Activated naive CD8-positive, alpha-beta T cell (primary cell): ENCODE results near the gene KCTD5.

Source experiments
- H3K27ac Mint-ChIP-seq: one replicate; pipeline ENCODE4 v1.8.0; 2021; ENCODE audit warnings: mixed read lengths
- H3K27me3 Mint-ChIP-seq: one replicate; pipeline ENCODE4 v1.8.0; 2021; ENCODE audit warnings: mixed read lengths
- H3K36me3 Mint-ChIP-seq: one replicate; pipeline ENCODE4 v1.8.0; 2021; ENCODE audit warnings: mixed read lengths
- H3K4me1 Mint-ChIP-seq: one replicate; pipeline ENCODE4 v1.8.0; 2021; ENCODE audit warnings: low read depth, mixed read lengths
- H3K4me3 Mint-ChIP-seq: one replicate; pipeline ENCODE4 v1.8.0; 2021; ENCODE audit warnings: mild to moderate bottlenecking, mixed read lengths
- H3K9me3 Mint-ChIP-seq: one replicate; pipeline ENCODE4 v1.8.0; 2021; ENCODE audit warnings: low read depth, mixed read lengths

The KCTD5 gene

DNA sequence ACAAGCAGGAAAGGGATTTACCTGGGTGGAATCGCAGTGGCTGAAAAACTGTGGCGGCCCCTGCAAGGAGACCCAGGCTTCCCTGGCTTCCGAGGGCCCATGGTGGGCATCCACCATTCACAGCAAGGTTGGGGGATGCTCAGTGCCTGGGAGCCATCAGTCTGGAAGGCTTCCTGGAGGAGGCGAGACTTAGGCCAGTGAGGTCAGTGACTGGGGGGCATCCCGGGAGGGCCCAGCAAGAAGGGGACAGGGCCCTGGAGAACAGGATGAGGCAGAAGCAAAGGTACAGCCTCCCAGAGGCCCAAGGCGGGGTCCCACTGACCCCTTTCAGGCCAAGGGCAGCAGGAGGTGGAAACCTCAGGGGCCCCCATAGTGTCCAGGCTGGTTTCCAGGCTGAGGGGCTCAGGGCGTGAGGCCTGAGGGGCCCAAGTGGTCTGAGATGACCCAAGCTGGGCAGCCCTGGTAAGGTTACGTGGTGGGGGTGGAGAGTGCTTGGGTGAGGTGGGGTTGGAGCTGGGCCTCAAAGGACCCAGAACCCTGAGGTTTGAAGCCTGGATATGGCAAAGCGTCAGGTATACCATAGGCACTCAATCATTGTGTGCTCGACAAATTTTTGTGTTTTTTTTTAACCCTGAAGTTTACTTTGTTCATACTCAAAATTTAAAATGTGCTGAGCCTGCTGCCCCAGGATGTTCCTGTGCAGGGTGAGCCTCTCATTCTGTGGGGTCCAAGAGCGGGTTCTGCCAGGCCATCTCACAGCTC, 54.3 kb downstream of the KCTD5 start:
- H3K4me1 Mint-ChIP-seq, result no peaks in the 10 kb centered on the region
- no peaks in the 10 kb centered on the region for H3K36me3 Mint-ChIP-seq
- H3K9me3 Mint-ChIP-seq, result no peaks in the 10 kb centered on the region

DNA sequence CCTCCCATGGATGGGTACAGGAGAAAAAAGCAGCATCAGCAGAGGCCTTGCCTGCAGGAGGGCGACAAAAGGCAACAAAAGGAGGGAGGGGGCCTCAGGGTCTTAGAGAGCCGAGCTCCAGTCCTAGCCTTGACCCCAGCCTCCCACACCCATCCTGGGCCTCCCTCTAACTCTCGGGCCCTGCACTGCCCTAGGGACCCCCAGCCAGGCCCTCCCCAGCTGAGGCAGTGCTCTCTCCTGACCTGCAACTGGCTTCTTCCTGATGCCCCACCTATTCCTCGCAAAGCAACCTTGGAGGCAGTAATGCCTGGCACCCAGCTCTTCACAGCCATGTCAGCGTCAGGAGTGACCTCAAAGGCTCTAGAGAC, 54.9 kb downstream of the KCTD5 start:
- no peak overlapping the region for H3K27ac Mint-ChIP-seq
- H3K4me1 Mint-ChIP-seq, result no peaks in the 10 kb centered on the region
- H3K9me3 Mint-ChIP-seq, result no peaks in the 10 kb centered on the region
- H3K4me3 Mint-ChIP-seq, result no peak overlapping the region
- no peaks in the 10 kb centered on the region for H3K27me3 Mint-ChIP-seq
- no peaks in the 10 kb centered on the region for H3K36me3 Mint-ChIP-seq

More for the DNA sequence above, 54.3 kb downstream of the KCTD5 start:
- Mint-ChIP-seq H3K27me3 (no peaks in the 10 kb centered on the region), H3K27ac (no peak overlapping the region), H3K4me3 (no peak overlapping the region)

DNA sequence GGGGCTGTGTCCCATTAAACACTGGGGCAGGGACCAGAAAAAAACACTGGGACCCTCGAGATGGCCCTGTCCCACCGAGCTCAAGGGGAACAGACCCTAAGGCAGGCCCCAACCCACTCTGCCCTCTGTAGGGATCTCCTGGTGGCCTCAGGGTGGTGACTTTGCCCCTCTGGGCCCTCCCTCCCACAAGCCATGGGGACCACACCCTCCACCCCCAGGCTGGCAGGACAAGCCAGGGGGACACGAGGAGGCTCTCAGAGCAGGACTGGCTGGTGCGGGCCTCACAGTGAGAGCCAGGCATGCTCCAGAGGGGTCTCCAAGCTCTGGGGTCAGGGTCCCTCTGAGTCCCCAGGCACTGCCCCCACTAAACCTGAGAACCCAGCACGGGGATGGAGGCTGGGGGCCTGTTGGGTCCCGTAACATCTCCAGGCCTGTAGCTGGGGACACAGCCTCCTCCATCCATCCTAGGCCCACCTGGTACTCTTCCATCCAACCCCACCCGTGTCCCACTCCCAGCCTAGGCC, 55.6 kb downstream of the KCTD5 start:
- Mint-ChIP-seq H3K4me1 (no peaks in the 10 kb centered on the region), H3K36me3 (no peaks in the 10 kb centered on the region), H3K27me3 (no peaks in the 10 kb centered on the region), H3K27ac (no peak overlapping the region), H3K4me3 (no peak overlapping the region), H3K9me3 (no peaks in the 10 kb centered on the region)

DNA sequence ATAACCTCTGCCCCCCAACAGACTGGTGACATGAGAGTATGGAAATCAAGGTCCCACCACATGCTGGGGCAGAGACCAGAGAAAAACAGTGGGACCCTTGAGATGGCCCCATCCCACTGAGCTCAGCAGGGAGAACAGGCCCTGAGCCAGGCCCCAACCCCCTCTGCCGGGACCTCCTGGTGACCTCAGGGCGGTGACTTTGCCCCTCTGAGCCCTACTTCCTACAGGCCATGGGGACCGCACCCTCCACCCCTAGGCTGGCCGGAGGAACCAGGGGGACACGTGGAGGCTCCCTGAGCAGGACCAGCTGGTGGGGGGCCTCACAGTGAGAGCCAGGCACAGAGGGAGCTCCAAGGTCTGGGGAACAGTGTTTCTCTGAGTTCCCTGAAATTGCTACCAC, 56.3 kb downstream of the KCTD5 start:
- no peaks in the 10 kb centered on the region for H3K27me3 Mint-ChIP-seq
- no peaks in the 10 kb centered on the region for H3K36me3 Mint-ChIP-seq
- no peaks in the 10 kb centered on the region for H3K9me3 Mint-ChIP-seq
- no peaks in the 10 kb centered on the region for H3K4me1 Mint-ChIP-seq
- no peak overlapping the region for H3K4me3 Mint-ChIP-seq
- H3K27ac Mint-ChIP-seq, result no peak overlapping the region

DNA sequence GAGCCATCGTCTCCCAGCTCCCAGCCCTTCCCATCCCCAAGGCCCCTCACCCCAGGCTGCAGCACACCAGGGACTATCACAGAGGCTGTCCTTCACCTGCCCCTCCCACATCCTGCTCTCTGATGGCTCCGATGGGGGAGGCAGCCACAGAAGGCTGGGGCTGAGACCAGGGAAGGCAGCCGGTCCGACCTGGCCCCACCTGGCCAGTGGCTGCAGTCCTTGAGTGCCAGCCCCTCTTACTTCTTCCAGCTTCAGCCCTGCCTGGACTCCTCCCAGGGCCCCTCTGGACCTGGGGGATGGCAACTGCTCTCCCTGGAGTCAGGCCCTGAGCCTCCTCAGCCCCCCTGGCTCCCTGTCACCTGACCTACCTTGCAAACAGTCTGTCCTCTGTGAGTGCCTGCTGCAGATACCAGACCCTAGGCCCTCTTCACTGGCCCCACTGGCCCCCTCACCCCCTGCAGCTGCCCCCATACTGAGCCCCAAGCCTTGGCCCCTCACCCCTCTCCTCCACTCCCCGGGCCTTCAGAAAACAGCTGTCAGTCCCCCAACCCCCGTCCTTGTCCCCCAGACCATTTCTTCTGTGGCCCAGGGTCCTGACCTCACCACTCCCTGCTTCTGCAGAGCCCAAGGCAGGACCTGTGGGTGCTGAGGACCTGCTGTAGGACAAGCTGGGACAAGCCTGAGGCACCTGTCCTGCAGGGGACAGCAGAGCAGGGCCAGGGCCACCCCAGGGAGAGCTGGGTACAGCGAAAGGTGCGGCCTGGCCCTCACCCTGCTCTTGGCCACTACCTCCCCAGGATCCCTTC, 57.5 kb downstream of the KCTD5 start:
- H3K4me1 Mint-ChIP-seq, result no peaks in the 10 kb centered on the region
- H3K36me3 Mint-ChIP-seq, result no peaks in the 10 kb centered on the region
- no peak overlapping the region for H3K4me3 Mint-ChIP-seq
- H3K9me3 Mint-ChIP-seq, result no peaks in the 10 kb centered on the region
- no peaks in the 10 kb centered on the region for H3K27me3 Mint-ChIP-seq
- no peak overlapping the region for H3K27ac Mint-ChIP-seq

DNA sequence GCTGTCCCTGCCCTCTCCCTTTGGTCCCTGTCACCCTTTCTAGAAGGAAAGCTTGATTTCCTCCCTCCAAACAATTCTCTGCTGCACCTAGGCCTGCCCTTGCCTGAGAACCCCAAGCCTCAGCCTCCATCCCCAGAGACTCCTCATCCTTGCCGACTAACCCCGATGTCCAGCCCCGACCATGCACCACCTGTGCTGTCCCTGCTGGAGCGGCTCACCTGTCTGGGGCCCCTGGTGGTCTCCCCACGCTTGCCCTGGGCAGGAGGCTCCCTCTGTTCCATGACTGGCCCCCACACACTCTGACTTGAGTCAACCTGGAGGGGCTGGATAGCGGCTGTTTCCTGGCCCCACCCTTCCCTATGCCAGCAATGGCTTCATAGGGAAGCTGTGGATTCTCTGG, 58.2 kb downstream of the KCTD5 start:
- Mint-ChIP-seq H3K27ac (no peak overlapping the region), H3K36me3 (no peaks in the 10 kb centered on the region), H3K9me3 (no peaks in the 10 kb centered on the region), H3K4me1 (no peaks in the 10 kb centered on the region), H3K27me3 (no peaks in the 10 kb centered on the region), H3K4me3 (no peak overlapping the region)

DNA sequence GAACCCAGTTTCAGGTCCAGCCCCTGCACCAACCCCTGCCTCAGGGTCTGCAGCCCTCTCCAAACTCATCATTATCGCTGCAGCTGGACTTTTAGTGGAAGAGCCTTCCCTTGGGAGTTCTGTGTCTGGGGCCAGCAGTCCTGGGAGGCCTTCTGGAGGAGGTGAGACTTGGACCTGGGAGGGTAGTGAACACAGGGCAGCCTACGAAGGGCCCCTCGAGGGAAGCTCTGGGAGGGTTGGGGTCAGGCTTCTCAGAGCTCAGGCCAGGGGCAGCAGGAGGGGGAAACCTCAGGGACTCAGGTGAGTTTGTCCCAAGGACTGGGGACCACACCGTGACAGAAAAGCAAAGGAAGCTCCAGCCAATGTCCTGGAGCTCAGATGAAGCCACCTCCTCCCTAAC, 58.8 kb downstream of the KCTD5 start:
- no peak overlapping the region for H3K27ac Mint-ChIP-seq
- no peaks in the 10 kb centered on the region for H3K4me1 Mint-ChIP-seq
- H3K36me3 Mint-ChIP-seq, result no peaks in the 10 kb centered on the region

DNA sequence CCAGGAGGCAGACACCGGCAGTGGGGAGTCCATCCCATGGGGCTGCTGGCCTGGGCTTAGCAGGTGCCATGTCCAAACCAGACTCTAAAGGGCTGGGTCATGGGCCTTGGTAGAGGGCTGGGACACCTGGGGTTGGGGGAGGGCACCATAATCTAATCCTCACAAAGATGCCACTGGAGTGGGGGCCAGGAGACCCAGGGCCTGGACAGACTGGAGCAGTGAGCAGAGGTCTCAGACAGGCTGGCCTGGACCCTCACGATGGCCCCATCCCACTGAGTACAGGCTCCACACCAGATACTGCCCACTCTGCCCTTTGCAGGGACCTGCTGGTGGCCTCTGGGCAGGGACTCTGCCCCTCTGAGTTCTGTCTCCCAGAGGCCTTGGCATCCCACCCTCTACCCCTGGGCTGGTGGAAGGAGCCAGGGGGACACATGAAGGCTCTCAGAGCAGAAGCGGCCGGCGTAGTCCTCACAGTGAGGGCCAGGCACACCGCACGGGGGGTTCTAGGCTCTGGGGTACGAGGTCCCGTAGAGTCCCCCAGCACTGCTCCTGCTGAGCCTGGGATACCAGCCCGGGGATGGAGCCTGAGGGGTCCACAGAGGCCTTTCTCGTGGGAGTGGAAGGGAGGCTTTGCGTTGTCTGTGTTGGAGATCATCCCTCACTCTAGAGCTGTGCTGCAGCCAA, 60.1 kb downstream of the KCTD5 start:
- no peaks in the 10 kb centered on the region for H3K27me3 Mint-ChIP-seq
- no peaks in the 10 kb centered on the region for H3K9me3 Mint-ChIP-seq
- no peaks in the 10 kb centered on the region for H3K4me1 Mint-ChIP-seq
- H3K4me3 Mint-ChIP-seq, result no peak overlapping the region
- no peaks in the 10 kb centered on the region for H3K36me3 Mint-ChIP-seq
- no peak overlapping the region for H3K27ac Mint-ChIP-seq

More for the DNA sequence above, 58.8 kb downstream of the KCTD5 start:
- H3K4me3 Mint-ChIP-seq, result no peak overlapping the region
- H3K9me3 Mint-ChIP-seq, result no peaks in the 10 kb centered on the region
- no peaks in the 10 kb centered on the region for H3K27me3 Mint-ChIP-seq

DNA sequence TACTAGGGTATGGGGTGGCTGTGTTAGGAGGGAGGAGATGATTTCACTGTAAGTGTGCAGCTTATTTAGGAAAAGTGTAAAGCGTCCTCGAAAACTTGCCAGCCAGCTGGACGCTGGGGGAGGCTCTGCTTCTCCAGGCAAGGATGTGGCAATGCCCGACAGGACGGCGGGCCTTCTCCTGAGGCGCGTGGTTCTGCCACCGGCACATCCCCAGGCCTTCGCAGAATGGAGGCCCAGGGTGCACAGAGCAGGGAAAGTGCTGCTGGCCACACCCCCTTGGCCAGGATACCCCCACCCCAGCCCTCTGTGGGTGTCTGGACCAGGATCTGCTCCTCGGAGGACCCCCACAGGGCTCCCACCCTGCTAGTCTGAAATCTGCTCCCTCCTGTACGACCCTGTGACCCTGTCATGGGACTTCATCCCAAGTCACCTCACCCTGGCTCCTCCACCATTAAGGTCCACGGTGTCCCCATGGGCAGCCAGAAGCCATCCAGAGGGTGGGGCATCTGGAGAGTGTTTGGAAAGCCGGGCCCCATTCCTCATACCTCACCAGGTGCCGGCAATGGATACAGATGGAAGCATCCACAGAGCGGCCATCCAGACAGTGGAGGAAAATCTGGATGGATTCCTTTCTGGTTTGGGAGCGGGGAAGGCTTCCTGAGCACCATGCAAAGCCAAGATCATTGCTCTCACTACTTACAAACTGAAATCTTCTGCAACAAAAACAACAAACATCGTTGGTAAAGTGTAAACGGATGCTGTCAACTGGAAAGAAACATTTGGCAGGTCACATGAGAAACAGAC, 60.9 kb downstream of the KCTD5 start:
- Mint-ChIP-seq H3K36me3 (no peaks in the 10 kb centered on the region), H3K4me1 (no peaks in the 10 kb centered on the region), H3K27ac (no peak overlapping the region), H3K9me3 (no peaks in the 10 kb centered on the region), H3K4me3 (no peak overlapping the region), H3K27me3 (no peaks in the 10 kb centered on the region)

DNA sequence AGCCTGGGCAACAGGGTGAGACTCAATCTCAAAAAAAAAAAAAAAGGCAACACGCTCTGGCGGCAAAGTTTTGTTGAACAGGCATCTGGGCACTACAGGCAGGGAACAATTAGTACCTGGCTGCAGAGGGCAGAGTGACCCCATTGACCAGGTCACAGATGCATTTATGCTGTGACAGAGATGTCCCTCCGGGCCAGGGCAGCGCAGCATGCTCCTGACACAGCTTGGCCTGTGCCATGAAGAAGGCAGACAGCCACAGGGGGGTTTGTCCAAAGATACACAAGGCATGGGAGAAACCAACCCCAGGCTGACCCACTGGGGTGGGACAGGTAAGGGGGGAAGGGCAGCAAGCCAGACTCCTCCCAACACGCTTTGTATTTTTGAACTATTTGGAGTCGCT, 62.4 kb downstream of the KCTD5 start:
- H3K27ac Mint-ChIP-seq, result no peak overlapping the region
- H3K27me3 Mint-ChIP-seq, result no peaks in the 10 kb centered on the region
- H3K4me3 Mint-ChIP-seq, result no peak overlapping the region
- H3K9me3 Mint-ChIP-seq, result no peaks in the 10 kb centered on the region
- no peaks in the 10 kb centered on the region for H3K4me1 Mint-ChIP-seq
- no peaks in the 10 kb centered on the region for H3K36me3 Mint-ChIP-seq

DNA sequence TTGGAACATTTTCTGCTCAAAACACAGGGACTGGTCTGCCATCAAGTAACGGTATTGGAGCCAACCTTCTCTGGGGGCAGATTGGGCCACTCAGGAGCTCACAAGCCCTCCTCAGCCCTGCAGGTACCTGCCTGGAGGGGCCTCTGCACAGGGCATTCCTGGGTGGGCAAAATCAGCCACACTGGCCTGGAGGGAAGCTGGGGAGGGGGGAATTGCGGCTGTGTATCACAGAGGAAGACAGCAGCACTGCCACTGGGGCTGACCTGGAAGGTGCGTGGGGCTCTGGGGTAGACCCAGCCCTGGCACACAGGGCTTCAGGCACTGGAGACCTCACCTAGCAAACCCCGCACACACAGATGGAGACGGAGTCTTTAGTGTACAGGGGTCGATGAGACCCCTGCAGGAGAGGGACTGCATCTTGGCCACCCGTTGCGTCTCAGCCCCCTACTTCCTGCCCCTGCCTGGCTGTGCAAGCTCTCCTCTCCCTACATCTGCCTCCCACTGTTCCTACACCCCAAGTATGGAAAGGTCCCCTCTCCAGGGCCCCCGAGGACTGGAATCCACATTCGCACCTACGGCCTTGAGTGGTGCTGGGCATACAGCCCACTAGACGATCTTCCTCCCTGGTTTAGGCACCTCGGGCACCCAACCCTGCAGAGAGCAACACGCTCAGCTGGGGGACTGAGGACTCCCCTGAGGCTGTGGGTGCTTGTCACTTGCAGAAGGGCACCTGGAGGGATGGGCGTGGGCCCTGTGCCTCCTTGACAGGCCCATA, 63.0 kb downstream of the KCTD5 start:
- Mint-ChIP-seq H3K9me3 (no peaks in the 10 kb centered on the region), H3K36me3 (no peaks in the 10 kb centered on the region), H3K4me3 (no peak overlapping the region), H3K4me1 (no peaks in the 10 kb centered on the region), H3K27ac (no peak overlapping the region), H3K27me3 (no peaks in the 10 kb centered on the region)

DNA sequence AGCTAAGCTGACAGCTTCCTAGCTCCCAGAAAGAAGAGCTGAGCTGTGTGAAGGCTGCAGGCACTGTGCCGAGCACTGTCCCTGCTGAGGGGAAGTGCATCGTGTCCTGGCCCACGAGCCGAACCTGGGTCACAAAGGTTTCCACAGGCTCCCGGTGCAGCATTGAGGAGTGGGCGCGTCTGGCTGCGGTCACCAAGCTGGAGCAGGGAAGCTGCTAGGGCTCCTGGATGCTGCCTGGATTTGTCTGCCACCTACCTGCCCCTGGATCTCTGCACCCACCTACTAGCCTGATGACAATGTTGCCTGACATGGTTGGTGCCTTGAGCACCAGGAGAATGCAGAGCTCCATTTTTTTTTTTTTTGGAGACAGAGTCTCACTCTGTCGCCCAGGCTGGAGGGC, 63.6 kb downstream of the KCTD5 start:
- H3K4me3 Mint-ChIP-seq, result no peak overlapping the region
- H3K9me3 Mint-ChIP-seq, result no peaks in the 10 kb centered on the region
- no peak overlapping the region for H3K27ac Mint-ChIP-seq
- H3K4me1 Mint-ChIP-seq, result peaks cover 4% of the 10 kb centered on the region
- no peaks in the 10 kb centered on the region for H3K36me3 Mint-ChIP-seq
- no peaks in the 10 kb centered on the region for H3K27me3 Mint-ChIP-seq

DNA sequence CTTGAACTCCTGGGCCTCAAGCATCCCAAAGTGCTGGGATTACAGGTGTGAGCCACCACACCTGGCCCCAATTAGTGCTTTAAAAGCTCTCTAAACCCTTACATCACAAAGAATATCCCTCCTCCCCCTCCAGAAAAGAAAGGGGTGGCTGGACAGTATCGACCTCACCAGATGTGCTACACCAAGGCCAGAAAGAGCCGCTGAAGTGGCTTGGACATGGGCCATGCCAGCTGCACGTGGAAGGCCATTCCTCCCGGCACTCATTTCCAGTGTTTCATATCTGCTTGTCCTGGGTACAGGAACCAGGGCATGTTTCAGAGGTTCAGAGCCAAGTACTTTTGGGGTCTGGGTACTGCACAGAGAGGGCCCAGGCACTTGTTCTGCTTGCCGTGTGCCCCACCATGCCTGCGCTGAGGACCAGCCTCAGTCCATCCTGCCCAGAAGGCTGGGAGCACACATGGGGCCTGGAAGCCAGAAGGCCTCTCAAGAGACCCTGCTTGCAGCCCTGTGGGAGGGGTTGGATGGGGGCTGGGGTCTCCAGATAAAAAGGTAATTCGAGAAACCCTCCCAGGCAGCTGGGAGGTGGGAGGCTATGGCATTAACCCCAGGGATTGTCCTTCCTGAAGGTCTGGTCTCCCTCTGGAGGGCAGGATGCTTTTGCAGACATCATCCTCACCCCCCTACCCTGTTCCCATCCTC, 66.6 kb downstream of the KCTD5 start:
- H3K4me3 Mint-ChIP-seq, result no peak overlapping the region
- H3K36me3 Mint-ChIP-seq, result peaks cover 5% of the 10 kb centered on the region
- H3K27me3 Mint-ChIP-seq, result no peaks in the 10 kb centered on the region
- H3K4me1 Mint-ChIP-seq, result peaks cover 15% of the 10 kb centered on the region
- H3K9me3 Mint-ChIP-seq, result no peaks in the 10 kb centered on the region
- no peak overlapping the region for H3K27ac Mint-ChIP-seq
